Lung (tissue), 12 donors: ENCODE results near the gene TBC1D1. TPM values are rescaled to one million over a fixed set of nuclear protein-coding genes. Genes with fewer than 3 reads are reported as not detected.

Experiments
- ATAC-seq: fragments of 200-7000 bp; cut with Tn5 transposase; one replicate; pipeline ENCODE4 v1.9.1; 2020; ENCODE audit warnings: moderate number of reproducible peaks; ENCODE audit not compliant: insufficient read depth, low FRiP score
- DNase-seq, 3 donors: peaks; one replicate each; pipeline ENCODE4 v3.0.0-alpha.2; 2013 to 2017
- H3K27ac ChIP-seq, 2 donors: one replicate each; pipeline ENCODE4 v1.5.1; 2013; ENCODE audit warnings: mild to moderate bottlenecking in 2 of 2, moderate library complexity in 2 of 2, control low read depth in 1 of 2, inconsistent platforms in 1 of 2, low read depth in 1 of 2, low read length in 1 of 2
- H3K27me3 ChIP-seq, 3 donors: one replicate each; pipeline ENCODE4 v1.5.1; 2013; ENCODE audit warnings: low read length in 2 of 3; ENCODE audit not compliant: control insufficient read depth in 3 of 3, insufficient read depth in 3 of 3
- H3K36me3 ChIP-seq, 4 donors: one replicate each; pipeline ENCODE4 v1.5.1; 2013; ENCODE audit warnings: low read length in 4 of 4, mild to moderate bottlenecking in 1 of 4, moderate library complexity in 1 of 4; ENCODE audit not compliant: control insufficient read depth in 4 of 4, insufficient read depth in 4 of 4
- H3K4me1 ChIP-seq, 5 donors: one replicate each; pipeline ENCODE4 v1.5.1; 2013; ENCODE audit warnings: low read length in 5 of 5, mild to moderate bottlenecking in 2 of 5, moderate library complexity in 1 of 5; ENCODE audit not compliant: control insufficient read depth in 5 of 5, insufficient read depth in 5 of 5
- H3K4me3 ChIP-seq: one replicate; pipeline ENCODE4 v1.5.1; 2013; ENCODE audit warnings: mild to moderate bottlenecking, control low read depth, moderate library complexity
- H3K9ac ChIP-seq, 2 donors: one replicate each; pipeline ENCODE4 v1.5.1; 2013; ENCODE audit warnings: low read length in 2 of 2, control low read depth in 1 of 2; ENCODE audit not compliant: insufficient read depth in 1 of 2
- H3K9me3 ChIP-seq, 4 donors: one replicate each; pipeline ENCODE4 v1.5.1; 2013; ENCODE audit warnings: low read length in 3 of 4, mild to moderate bottlenecking in 1 of 4, moderate library complexity in 1 of 4; ENCODE audit not compliant: control insufficient read depth in 4 of 4, insufficient read depth in 3 of 4
- CTCF ChIP-seq: IDR thresholded peaks from 2 replicates; pipeline ENCODE4 v1.5.1; 2012; ENCODE audit warnings: mild to moderate bottlenecking; ENCODE audit errors: control extremely low read depth, extremely low read depth
- WGBS, 2 donors: extraction: QIAGEN DNeasy Blood & Tissue Kit; methylation state at CpG; one replicate each; pipeline ENCODE4 v1.1.7; 2013; 5-methylcytosine and 5-hydroxymethylcytosine counted together
- polyA plus RNA-seq, 2 donors: library from polyadenylated mRNA; stranded (reverse); fragments of 200-250 nt; gene quantifications; one replicate each; pipeline ENCODE4 v1.2.1, GENCODE V29; 2013
- total RNA-seq, 2 donors: library from RNA; depleted of rRNA in 1 of 2; stranded (reverse); fragments of >200 nt in 1 of 2; gene quantifications; one replicate each; pipeline ENCODE4 v1.2.1, GENCODE V29; 2014 to 2021
- donor health status: control.
- donor health status: control.
- donor health status: Bipolar disorder and iron deficiency.
- donor health status: healthy.
- donor health status: DM: yes; HTN: yes; CAD: no.

Gene TBC1D1
- total and polyA plus RNA-seq, 4 donors: 23.6 to 71.1 (median 43.9) TPM

GRCh38 chr4:37960679-37961450 is 70.0 kb downstream of the TBC1D1 start:
- Histone ChIP-seq H3K9me3 (no peaks in the 10 kb centered on the region), H3K9ac (no peak overlapping the region), H3K4me3 (no peak overlapping the region), H3K27ac (no peak overlapping the region), H3K27me3 (no peaks in the 10 kb centered on the region), H3K4me1 (no peaks in the 10 kb centered on the region), H3K36me3 (no peaks in the 10 kb centered on the region)
- WGBS, 2 donors: 57 to 71% methylated on average over 5 of the region's 5 CpGs
- ATAC-seq: peak; percentile 56
- DNase-seq: peak; percentile 58 to 80 (median 71)
- TF ChIP-seq CTCF: no peak

- Histone ChIP-seq H3K27me3 (no peaks in the 10 kb centered on the region), H3K27ac (no peak overlapping the region), H3K4me1 (peaks cover 0 to 11% (median 2%) of the 10 kb centered on the region in 5 donors), H3K4me3 (no peak overlapping the region), H3K36me3 (no peaks in the 10 kb centered on the region), H3K9me3 (no peaks in the 10 kb centered on the region), H3K9ac (no peak overlapping the region)
- TF ChIP-seq CTCF: no peak
- DNase-seq: no peak
- ATAC-seq: no peak
- WGBS, 2 donors: 89 to 90% methylated on average over 4 of the region's 4 CpGs
Measured at GRCh38 chr4:37964734-37965457, 74.0 kb downstream of the TBC1D1 start.

DNA sequence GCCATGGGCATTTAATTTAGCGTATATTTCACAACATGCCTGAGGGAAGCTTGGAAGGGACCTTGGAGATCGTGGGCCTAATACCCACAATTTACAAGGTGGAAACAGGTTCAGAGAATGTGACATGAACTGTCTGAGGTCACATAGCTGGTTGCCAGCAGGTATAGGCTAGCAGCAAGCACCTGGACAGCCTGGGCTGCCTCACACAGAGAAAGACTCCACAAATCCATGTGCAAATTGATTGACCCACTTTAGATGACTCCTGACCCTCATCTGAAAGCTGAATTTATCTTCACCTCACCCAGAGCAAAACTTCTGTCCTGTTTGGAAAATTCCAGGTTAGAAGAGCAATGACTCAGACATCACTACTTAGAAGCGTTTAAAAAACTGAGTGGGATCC is 75.2 kb downstream of the TBC1D1 start:
- Histone ChIP-seq H3K9ac (no peak overlapping the region), H3K27me3 (no peaks in the 10 kb centered on the region), H3K4me1 (peaks cover 0 to 11% (median 2%) of the 10 kb centered on the region in 5 donors), H3K9me3 (no peaks in the 10 kb centered on the region), H3K4me3 (no peak overlapping the region), H3K36me3 (no peaks in the 10 kb centered on the region), H3K27ac (no peak overlapping the region)
- 92 to 93% methylated on average over 3 of the region's 3 CpGs for WGBS, 2 donors
- no peak for TF ChIP-seq CTCF
- DNase-seq (no peak), ATAC-seq (no peak)
